CD4-positive, alpha-beta memory T cell (primary cell): ENCODE data around the gene PSMD3. TPM values are rescaled to one million over a fixed set of nuclear protein-coding genes. Genes with fewer than 3 reads are reported as not detected.

Experiments used
- CTCF ChIA-PET: fragments of 350-600 bp; sonication (Branson Sonifier 250); formaldehyde crosslinking; loops from one replicate; lab custom pipeline; 2021; ENCODE audit warnings: inconsistent platforms; ENCODE audit not compliant: partially characterized antibody; lab: Charles Lee
- POLR2A ChIA-PET: fragments of 350-600 bp; sonication (Branson Sonifier 250); formaldehyde crosslinking; loops from one replicate; lab custom pipeline; 2021; ENCODE audit not compliant: partially characterized antibody; lab: Charles Lee
- DNase-seq, 5 donors: peaks; one replicate each; pipeline versions ENCODE4 v3.0.0 to v3.0.0-alpha.2; 2020 to 2022; ENCODE audit warnings: mixed read lengths in 1 of 5
- H3K27ac ChIP-seq: one replicate; pipeline ENCODE4 v1.7.0; 2013; ENCODE audit warnings: low read depth, low read length
- H3K27me3 ChIP-seq: 2 replicates; pipeline ENCODE4 v1.7.0; 2013; ENCODE audit warnings: mild to moderate bottlenecking, low read length, moderate library complexity; ENCODE audit not compliant: insufficient read depth
- H3K36me3 ChIP-seq: 2 replicates; pipeline ENCODE4 v1.7.0; 2013; ENCODE audit warnings: mild to moderate bottlenecking, low read length, moderate library complexity; ENCODE audit not compliant: insufficient read depth
- H3K4me1 ChIP-seq: 2 replicates; pipeline ENCODE4 v1.7.0; 2013; ENCODE audit warnings: mild to moderate bottlenecking, low read length, moderate library complexity; ENCODE audit not compliant: insufficient read depth
- H3K4me3 ChIP-seq, 2 donors: one replicate each; pipeline ENCODE4 v1.7.0; 2013; ENCODE audit warnings: low read length in 2 of 2, mild to moderate bottlenecking in 1 of 2
- H3K9me3 ChIP-seq, 2 donors: one replicate each; pipeline ENCODE4 v1.7.0; 2013; ENCODE audit warnings: low read length in 2 of 2, control low read depth in 1 of 2; ENCODE audit not compliant: control insufficient read depth in 1 of 2
- H3K27ac Mint-ChIP-seq, 7 donors: one replicate each; pipeline ENCODE4 v1.8.0; 2020 to 2021; ENCODE audit warnings: mixed read lengths in 7 of 7, mild to moderate bottlenecking in 6 of 7, inconsistent platforms in 3 of 7, moderate library complexity in 3 of 7
- H3K27me3 Mint-ChIP-seq, 2 donors: one replicate each; pipeline ENCODE4 v1.8.0; 2020 to 2021; ENCODE audit warnings: mixed read lengths in 2 of 2
- H3K36me3 Mint-ChIP-seq, 2 donors: one replicate each; pipeline ENCODE4 v1.8.0; 2020 to 2021; ENCODE audit warnings: mixed read lengths in 2 of 2, inconsistent platforms in 1 of 2, mild to moderate bottlenecking in 1 of 2
- H3K4me1 Mint-ChIP-seq, 4 donors: one replicate each; pipeline ENCODE4 v1.8.0; 2020 to 2021; ENCODE audit warnings: mixed read lengths in 4 of 4, mild to moderate bottlenecking in 1 of 4
- H3K4me3 Mint-ChIP-seq, 8 donors: one replicate each; pipeline ENCODE4 v1.8.0; 2020 to 2021; ENCODE audit warnings: mixed read lengths in 8 of 8, mild to moderate bottlenecking in 7 of 8, moderate library complexity in 6 of 8, inconsistent platforms in 3 of 8
- H3K9me3 Mint-ChIP-seq, 8 donors: one replicate each; pipeline ENCODE4 v1.8.0; 2020 to 2021; ENCODE audit warnings: mixed read lengths in 8 of 8, mild to moderate bottlenecking in 5 of 8, inconsistent platforms in 3 of 8, moderate library complexity in 1 of 8
- intact Hi-C: fragments of 100-400 bp; cut with micrococcal nuclease; formaldehyde crosslinking; loops from one replicate; pipeline ENCODE4 v1.15.1; 2023
- polyA plus RNA-seq, 2 donors: library from polyadenylated mRNA; unstranded; fragments of 300-500 nt; fragmentation: Illumina TruSeq; gene quantifications; one replicate each; pipeline ENCODE4 v1.2.3, GENCODE V29; 2021
- total RNA-seq, 2 experiments: library from RNA; stranded (reverse); gene quantifications; one replicate each; pipeline ENCODE4 v1.2.3, GENCODE V29; 2021

Gene PSMD3
- total and polyA plus RNA-seq, 4 experiments from 2014 or later = 44.6 to 60.3 (median 53.8) TPM

DNA sequence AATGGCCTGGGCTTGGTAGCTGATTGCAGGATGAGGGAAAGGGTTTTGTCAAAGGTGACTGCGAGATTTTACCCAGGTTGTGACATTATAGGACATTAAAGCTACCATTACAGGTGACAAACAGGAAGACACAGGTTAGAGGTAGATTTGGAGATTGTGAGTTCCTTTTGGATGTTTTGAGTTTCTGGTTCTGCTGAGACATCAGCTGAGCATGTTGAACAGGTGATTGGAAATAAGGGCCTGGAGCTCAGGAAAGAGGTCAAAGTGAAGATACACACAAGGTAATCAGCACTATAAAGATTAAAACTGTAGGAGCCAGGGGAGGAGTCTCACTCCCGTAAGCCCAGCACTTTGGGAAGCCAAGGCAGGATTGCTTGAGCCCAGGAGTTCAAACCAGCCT is 11.8 kb upstream of the PSMD3 start:
- Mint-ChIP-seq H3K27ac (no peak overlapping the region), H3K4me1 (peaks cover 8 to 17% (median 16%) of the 10 kb centered on the region in 4 donors), H3K36me3 (no peaks in the 10 kb centered on the region), H3K4me3 (no peak overlapping the region), H3K27me3 (peaks cover 9 to 17% of the 10 kb centered on the region in 2 donors), H3K9me3 (no peaks in the 10 kb centered on the region)
- H3K27me3 ChIP-seq = no peaks in the 10 kb centered on the region
- no peaks in the 10 kb centered on the region for H3K36me3 ChIP-seq
- H3K4me1 ChIP-seq = peaks cover 6% of the 10 kb centered on the region
- no peak for DNase-seq
- intact Hi-C loops = no loop called here
- H3K27ac ChIP-seq = no peak overlapping the region
- CTCF ChIA-PET = interaction anchor here (0.7 to 2.1 kb wide), 3 partner anchors 11 to 45 kb away, joined by 3 to 10 read pairs (median 4); partner anchors contain the start of gene PSMD3
- POLR2A ChIA-PET = interaction anchor here (0.8 kb wide), 1 partner anchor 10 kb away, joined by 3 read pairs; no protein-coding TSS in a partner anchor
- no peaks in the 10 kb centered on the region for H3K9me3 ChIP-seq
- no peak overlapping the region for H3K4me3 ChIP-seq

DNA sequence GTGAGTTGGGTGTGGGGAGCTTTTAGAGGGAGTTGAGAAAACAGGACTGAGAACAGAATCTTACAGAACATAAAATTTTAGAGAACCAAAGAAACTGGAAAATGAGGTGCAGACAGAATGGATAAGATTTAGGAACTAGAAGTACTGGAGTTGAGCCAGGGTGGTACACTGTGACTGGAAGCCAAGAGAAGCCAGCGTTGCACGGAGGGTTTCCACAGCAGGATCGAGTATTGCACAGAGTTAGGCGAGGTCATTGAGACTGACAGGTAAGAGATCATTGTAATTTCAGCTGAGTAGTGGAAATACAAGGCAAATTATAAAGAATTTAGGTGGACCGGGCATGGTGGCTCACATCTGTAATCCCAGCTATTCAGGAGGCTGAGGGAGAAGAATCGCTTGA is 11.2 kb upstream of the PSMD3 start:
- no peaks in the 10 kb centered on the region for H3K27me3 ChIP-seq
- H3K9me3 ChIP-seq = no peaks in the 10 kb centered on the region
- no peak overlapping the region for H3K27ac ChIP-seq
- ChIA-PET CTCF (interaction anchor here (0.8 to 2.1 kb wide), 2 partner anchors 11 to 12 kb away, joined by 3 to 10 read pairs; partner anchors contain the start of gene PSMD3), POLR2A (interaction anchor here (0.8 kb wide), 1 partner anchor 11 kb away, joined by 3 read pairs; no protein-coding TSS in a partner anchor)
- H3K27ac Mint-ChIP-seq = no peak overlapping the region
- no peaks in the 10 kb centered on the region for H3K4me1 ChIP-seq
- peaks cover 5 to 13% (median 11%) of the 10 kb centered on the region in 4 donors for H3K4me1 Mint-ChIP-seq
- peaks cover 9 to 17% of the 10 kb centered on the region in 2 donors for H3K27me3 Mint-ChIP-seq
- no peak overlapping the region for H3K4me3 ChIP-seq
- no peak for DNase-seq
- no peak overlapping the region for H3K4me3 Mint-ChIP-seq
- H3K9me3 Mint-ChIP-seq = no peaks in the 10 kb centered on the region
- H3K36me3 Mint-ChIP-seq = no peaks in the 10 kb centered on the region
- H3K36me3 ChIP-seq = no peaks in the 10 kb centered on the region
- intact Hi-C loops = no loop called here

DNA sequence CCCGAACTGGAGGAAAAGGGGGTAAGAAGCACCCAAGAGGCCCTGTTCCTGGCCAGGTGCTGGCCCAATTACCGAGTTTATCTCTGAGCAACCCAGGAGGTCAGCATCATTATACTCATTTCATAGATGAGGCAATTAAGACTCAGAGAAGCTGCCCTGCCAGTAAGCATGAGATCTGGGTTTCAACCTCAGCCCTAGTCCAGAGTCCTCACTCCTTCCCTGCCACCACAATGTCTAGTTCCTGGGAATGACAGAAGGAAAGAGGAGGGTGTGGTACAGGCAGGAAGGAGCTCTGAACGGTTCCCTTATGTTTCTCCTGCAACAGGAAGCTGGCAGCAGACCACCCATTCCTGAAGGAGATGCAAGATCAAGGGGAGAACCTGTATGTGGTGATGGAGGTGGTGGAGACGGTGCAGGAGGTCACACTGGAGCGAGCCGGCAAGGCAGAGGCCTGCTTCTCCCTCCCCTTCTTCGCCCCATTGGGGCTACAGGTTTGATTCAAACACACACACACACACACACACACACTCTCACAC is 10.4 kb upstream of the PSMD3 start:
- no peaks in the 10 kb centered on the region for H3K36me3 Mint-ChIP-seq
- Histone ChIP-seq H3K27ac (no peak overlapping the region), H3K9me3 (no peaks in the 10 kb centered on the region), H3K36me3 (no peaks in the 10 kb centered on the region), H3K4me1 (no peaks in the 10 kb centered on the region), H3K27me3 (no peaks in the 10 kb centered on the region), H3K4me3 (no peak overlapping the region)
- H3K4me3 Mint-ChIP-seq = no peak overlapping the region
- ChIA-PET CTCF (interaction anchor here (0.8 kb wide), 1 partner anchor 12 kb away, joined by 3 read pairs; no protein-coding TSS in a partner anchor), POLR2A (interaction anchor here (1.0 kb wide), 1 partner anchor 10 kb away, joined by 3 read pairs; the partner anchor contains the start of gene PSMD3)
- no peaks in the 10 kb centered on the region for H3K9me3 Mint-ChIP-seq
- DNase-seq = no peak
- H3K27ac Mint-ChIP-seq = no peak overlapping the region
- H3K27me3 Mint-ChIP-seq = peaks cover 9 to 17% of the 10 kb centered on the region in 2 donors
- intact Hi-C loops = no loop called here
- H3K4me1 Mint-ChIP-seq = peaks cover 5 to 13% (median 11%) of the 10 kb centered on the region in 4 donors

DNA sequence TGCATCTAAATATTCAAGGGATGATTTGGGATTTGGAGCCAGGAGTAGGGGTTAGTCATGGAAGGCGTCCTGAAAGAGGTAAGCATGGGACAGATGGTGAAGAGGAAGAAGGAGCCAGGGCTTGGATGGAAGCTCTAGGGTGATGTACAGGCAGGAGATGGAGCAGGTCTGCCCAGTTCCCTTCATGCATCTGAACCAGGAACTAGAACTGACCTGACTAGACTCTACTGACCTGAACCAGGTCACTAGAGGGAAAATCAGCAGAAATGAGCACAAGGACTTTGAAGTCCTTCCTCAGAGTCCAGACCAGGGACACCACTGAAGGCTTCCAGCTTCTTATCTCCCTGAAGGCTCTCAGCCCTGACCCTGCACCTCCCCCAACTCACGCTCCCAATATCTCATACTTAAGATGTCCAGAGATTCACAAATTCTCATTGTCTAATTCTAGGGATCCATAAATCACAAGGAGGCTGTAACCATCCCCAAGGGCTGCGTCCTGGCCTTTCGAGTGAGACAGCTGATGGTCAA is 9.5 kb upstream of the PSMD3 start:
- Histone ChIP-seq H3K27ac (no peak overlapping the region), H3K9me3 (no peaks in the 10 kb centered on the region), H3K27me3 (no peaks in the 10 kb centered on the region), H3K4me3 (no peak overlapping the region), H3K4me1 (no peaks in the 10 kb centered on the region), H3K36me3 (no peaks in the 10 kb centered on the region)
- Mint-ChIP-seq H3K27me3 (peaks cover 9 to 17% of the 10 kb centered on the region in 2 donors), H3K4me3 (no peak overlapping the region), H3K9me3 (no peaks in the 10 kb centered on the region), H3K36me3 (no peaks in the 10 kb centered on the region), H3K27ac (no peak overlapping the region), H3K4me1 (peaks cover 5 to 12% (median 8%) of the 10 kb centered on the region in 4 donors)
- CTCF ChIA-PET = interaction anchor here (1.2 kb wide), 1 partner anchor 9 kb away, joined by 3 read pairs; no protein-coding TSS in a partner anchor
- intact Hi-C loops = no loop called here
- POLR2A ChIA-PET = no interaction called here
- DNase-seq = no peak

DNA sequence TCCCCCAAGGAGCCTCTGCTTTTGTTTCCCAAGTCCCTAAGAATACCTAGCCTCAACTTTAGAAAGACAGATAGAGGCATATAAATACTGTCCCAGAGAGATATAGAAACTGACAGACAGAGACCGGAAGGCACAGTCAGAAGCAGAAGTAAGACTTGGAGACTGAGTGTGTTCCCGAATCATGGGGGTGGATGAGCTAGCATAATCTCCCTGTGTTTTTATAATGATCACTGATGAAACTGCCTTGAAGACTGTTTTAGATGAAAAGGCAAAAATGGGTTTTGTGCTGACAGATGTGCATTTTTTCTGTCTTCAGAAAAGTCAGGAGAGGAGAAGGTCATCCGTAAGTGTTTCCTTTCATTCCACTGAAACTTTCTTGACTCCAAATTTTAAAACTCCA is 8.3 kb upstream of the PSMD3 start:
- H3K4me1 Mint-ChIP-seq = peaks cover 2 to 6% (median 2%) of the 10 kb centered on the region in 4 donors
- CTCF ChIA-PET = interaction anchor here (1.2 kb wide), 1 partner anchor 14 kb away, joined by 3 read pairs; no protein-coding TSS in a partner anchor
- H3K27me3 Mint-ChIP-seq = peaks cover 9 to 14% of the 10 kb centered on the region in 2 donors
- H3K4me3 Mint-ChIP-seq = no peak overlapping the region
- intact Hi-C loops = no loop called here
- Histone ChIP-seq H3K9me3 (no peaks in the 10 kb centered on the region), H3K4me1 (no peaks in the 10 kb centered on the region), H3K4me3 (no peak overlapping the region), H3K36me3 (no peaks in the 10 kb centered on the region), H3K27me3 (no peaks in the 10 kb centered on the region), H3K27ac (no peak overlapping the region)
- no peak for DNase-seq
- H3K9me3 Mint-ChIP-seq = no peaks in the 10 kb centered on the region
- POLR2A ChIA-PET = no interaction called here
- H3K27ac Mint-ChIP-seq = no peak overlapping the region
- no peaks in the 10 kb centered on the region for H3K36me3 Mint-ChIP-seq

DNA sequence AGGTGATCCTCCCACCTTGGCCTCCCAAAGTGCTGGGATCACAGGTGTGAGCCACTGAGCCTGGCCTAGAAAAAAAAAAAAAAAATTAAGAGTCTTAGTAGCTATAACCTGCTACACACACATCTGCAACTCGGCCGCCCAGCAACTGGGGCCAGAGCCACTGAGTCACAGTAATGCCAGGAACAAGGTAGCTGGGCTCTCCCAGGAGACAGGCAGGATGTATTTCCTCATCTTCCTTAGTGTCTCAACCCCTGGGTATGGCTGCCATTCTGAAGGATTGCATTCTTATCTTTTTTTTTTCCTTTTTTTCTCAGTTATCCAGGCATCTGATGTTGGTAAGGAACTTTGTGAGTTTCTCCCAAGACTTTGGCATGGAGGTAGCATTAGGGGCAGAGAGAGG is 7.1 kb upstream of the PSMD3 start:
- Mint-ChIP-seq H3K27ac (no peak overlapping the region), H3K27me3 (peaks cover 9 to 12% of the 10 kb centered on the region in 2 donors), H3K4me3 (no peak overlapping the region), H3K4me1 (peaks cover 0 to 4% (median 0%) of the 10 kb centered on the region in 4 donors), H3K9me3 (no peaks in the 10 kb centered on the region), H3K36me3 (no peaks in the 10 kb centered on the region)
- DNase-seq = no peak
- Histone ChIP-seq H3K4me1 (no peaks in the 10 kb centered on the region), H3K9me3 (no peaks in the 10 kb centered on the region), H3K27me3 (no peaks in the 10 kb centered on the region), H3K4me3 (no peak overlapping the region), H3K36me3 (no peaks in the 10 kb centered on the region), H3K27ac (no peak overlapping the region)
- intact Hi-C loops = no loop called here
- POLR2A ChIA-PET = no interaction called here
- CTCF ChIA-PET = interaction anchor here (1.2 kb wide), 1 partner anchor 15 kb away, joined by 3 read pairs; no protein-coding TSS in a partner anchor

GRCh38 chr17:39974433-39974832 is 6.2 kb upstream of the PSMD3 start:
- no peaks in the 10 kb centered on the region for H3K27me3 ChIP-seq
- POLR2A ChIA-PET = no interaction called here
- peaks cover 2% of the 10 kb centered on the region for H3K4me1 ChIP-seq
- no peaks in the 10 kb centered on the region for H3K36me3 ChIP-seq
- H3K4me1 Mint-ChIP-seq = peaks cover 0 to 3% (median 2%) of the 10 kb centered on the region in 4 donors
- H3K4me3 Mint-ChIP-seq = no peak overlapping the region
- H3K27me3 Mint-ChIP-seq = peaks cover 7 to 11% of the 10 kb centered on the region in 2 donors
- no peak overlapping the region for H3K27ac ChIP-seq
- DNase-seq = no peak
- no peak overlapping the region for H3K27ac Mint-ChIP-seq
- CTCF ChIA-PET = no interaction called here
- no peaks in the 10 kb centered on the region for H3K9me3 ChIP-seq
- no peaks in the 10 kb centered on the region for H3K9me3 Mint-ChIP-seq
- intact Hi-C loops = no loop called here
- no peak overlapping the region for H3K4me3 ChIP-seq
- no peaks in the 10 kb centered on the region for H3K36me3 Mint-ChIP-seq
